Kasumi-1 (cell line): ENCODE measurements around the gene CTXN2.

ENCODE experiments used
- DNase-seq, 2 experiments: peaks; one replicate each; lab custom pipeline; 2025; lab: John Stamatoyannopoulos, UW

Gene CTXN2

DNA sequence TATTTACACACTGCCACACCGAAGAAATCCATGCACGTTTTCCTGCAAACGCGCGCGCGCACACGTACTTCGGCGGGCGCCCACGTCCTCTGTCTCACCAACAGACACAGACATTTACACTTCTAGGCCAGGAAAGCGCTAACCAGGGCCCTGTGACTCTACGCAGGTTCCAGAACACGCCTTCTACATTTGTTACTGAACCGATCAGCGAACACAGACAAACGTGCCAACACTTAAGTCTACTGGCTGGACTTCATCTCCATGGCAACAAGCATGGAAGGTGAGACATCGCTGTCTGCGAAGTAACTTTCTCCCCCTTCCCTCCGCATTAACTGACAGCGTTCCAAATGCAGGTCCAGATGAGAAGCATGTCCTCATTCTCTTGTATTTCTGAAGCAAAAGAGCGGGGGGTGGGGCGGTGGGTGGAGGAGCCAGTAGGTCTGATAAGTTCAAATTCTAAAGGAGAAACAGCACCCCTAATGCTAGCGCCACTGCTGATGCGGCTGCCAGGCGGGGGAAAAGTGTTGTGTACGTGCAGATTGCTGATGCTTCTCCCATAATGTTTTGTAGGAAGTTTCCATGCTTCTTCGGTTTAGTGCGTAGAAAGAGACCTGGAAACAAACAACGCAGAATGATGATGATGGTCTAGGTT is at the start of gene CTXN2:
Gene CTXN2 (plus strand): TSS at position 92 of the 652 bp plus-strand sequence. CDS start 9,636 bp downstream, outside the sequence.
- no peak for DNase-seq

DNA sequence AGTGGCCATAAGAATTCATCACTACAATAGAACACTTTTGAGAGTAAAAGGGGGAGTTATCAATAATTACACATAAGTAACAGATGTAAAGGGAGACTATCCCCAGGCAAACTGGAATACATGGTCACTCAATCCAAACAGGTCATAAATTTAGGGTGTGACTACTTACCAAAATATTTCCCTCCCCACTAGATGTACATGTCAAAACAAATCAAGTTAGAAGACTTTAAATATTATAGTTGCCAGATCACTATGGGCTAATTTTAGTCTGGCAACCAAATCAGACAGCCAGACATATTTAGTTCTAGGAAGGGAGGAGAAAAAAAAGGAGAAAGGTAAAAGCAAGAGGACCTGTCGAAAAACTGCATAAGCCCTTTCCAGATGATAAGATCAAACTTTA is 47.6 kb upstream of the CTXN2 start:
- no peak for DNase-seq

DNA sequence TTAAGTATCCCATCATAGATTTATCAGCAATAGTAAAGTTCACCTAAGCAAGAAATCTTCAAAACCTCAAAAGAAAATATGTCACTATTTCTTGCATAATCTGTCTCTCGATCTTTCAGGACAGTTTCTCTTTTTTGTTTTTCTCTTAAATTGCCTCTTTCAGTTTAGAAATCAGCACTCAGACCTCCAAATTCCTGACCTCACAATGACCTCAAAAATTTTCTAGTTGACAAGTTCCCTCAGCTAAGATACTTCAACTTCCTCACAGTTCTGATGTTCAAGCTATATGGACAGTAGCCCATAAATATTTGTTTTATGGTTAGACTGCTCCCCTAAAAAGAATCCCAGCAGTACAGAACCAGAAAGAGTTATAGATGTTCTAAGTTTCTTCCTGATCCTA is 46.6 kb upstream of the CTXN2 start:
- no peak for DNase-seq

DNA sequence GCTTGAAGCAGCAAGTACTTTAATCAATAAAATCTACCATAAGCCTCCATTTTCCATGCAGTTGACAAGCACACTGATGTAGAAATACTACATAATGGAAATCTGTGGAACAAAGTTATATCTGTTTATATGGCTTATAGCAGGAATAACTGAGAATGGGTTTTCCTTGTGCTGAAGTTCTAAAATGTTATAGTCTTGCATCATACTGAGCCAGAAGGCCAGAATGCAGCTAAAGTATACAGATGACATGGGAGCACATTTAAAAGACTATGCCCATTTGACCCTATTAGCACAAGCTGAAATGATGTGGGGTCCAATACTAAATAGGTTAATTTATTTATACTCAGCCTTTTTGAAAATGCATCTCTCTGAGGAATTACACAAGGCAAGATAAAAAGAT is 45.5 kb upstream of the CTXN2 start:
- DNase-seq: no peak

DNA sequence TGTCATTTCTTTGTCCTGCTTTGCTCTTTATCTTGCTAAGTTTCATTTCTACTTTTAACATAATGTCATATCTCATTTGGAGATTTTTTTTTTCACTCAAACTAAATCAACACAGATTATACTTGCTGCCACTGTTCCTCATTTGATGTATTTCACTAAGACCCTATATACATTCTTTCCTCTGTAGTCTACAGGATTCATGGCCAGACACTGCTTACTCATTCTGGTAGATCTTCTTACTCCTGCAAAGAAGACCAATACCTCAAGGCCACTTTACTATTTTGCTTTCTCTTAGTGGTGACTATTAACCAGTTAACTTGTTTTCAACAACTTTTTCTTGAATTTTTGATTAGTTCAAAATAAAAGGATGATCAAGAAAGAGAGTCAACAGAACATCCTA is 44.1 kb upstream of the CTXN2 start:
- DNase-seq: no peak

DNA sequence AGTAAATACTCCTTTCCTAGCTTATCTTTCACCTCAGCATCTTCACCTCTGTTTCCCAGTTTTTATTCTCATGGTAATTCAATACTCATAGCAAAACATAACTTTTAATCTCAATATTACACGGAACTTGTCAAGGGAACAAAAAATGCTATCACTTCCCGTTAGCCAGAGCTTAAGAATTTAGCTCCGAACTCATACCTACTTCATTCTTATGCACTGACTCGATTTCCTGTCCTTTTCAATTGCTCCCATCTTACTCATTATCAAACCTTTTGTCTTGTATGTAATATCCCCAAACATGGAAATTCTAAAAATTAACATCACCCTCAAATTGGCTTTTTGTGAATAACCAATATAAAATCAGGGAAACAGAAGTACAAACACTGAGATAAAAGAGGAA is 41.6 kb upstream of the CTXN2 start:
- DNase-seq: no peak

DNA sequence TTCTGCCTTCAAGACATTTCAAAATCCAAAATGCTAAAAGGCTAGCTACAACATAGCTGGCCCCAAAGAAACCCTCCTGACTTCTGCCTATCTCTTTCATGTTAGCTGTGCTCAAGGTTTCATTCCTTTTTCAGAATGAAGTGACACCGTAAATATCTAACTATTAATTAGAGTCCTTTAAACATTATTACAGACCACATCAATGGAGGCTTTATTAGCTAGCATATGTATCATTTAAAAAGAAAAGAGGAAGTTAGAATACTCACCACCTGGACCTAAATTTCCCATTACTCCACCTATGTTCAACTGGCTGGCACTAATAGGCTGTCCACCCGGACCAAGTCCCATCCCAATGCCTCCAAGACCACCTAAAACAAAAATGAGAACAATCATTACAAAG is 37.9 kb upstream of the CTXN2 start:
- no peak for DNase-seq

DNA sequence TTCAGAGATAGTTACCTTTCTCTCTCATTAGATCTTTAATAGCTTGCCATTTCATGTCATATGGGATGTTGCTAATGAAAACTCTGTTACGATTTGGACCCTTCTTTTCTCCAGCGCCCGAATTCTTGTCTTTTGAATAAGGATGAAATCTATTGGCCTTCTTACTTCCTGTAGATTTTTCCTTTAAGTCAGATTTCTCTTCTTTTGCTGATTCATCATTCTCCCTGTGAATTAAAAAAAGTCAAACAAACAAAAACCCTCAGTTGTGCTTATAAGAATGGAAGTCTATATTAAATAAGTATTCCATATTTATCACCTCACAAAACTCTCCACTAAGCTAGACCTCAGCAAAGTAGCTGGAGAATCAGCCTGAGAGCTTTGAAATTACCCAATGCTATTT is 22.8 kb upstream of the CTXN2 start:
- DNase-seq: no peak

DNA sequence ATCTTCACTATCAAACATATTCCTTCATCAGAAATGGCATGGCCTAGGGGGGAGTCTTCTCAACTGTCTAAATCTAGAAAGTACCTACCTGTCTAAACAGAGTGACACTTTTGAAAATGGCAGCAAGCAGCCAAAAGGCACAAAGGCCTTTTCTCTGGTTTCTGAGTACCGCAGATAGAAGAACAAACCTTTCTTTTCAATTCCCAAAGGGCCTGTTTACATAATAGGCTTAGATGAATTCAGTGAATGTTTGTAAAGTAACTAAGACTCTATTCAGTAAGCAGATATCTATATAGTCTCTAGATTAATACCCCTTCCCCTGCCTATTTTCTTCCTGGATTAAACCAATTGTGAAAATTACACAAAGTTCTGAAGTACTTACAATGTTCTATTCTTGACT is 20.5 kb upstream of the CTXN2 start:
- DNase-seq: no peak

DNA sequence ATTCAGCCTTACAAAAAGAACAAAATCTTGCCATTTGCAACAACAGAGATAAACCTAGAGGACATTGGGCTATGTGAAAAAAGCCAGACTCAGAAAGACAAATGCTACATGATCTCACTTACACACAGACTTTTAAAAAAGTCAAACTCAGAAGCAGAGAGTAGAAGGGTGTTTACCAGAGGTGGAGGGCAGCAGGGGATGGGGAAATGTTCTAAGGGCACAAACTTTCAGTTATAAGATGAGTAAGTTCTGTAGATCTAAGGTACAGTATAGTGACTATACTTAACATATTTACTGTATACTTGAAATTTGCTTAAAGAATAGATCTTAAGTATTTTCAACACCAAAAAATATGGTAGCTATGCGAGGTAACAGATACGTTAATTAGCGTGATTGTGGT is 16.3 kb upstream of the CTXN2 start:
- no peak for DNase-seq

DNA sequence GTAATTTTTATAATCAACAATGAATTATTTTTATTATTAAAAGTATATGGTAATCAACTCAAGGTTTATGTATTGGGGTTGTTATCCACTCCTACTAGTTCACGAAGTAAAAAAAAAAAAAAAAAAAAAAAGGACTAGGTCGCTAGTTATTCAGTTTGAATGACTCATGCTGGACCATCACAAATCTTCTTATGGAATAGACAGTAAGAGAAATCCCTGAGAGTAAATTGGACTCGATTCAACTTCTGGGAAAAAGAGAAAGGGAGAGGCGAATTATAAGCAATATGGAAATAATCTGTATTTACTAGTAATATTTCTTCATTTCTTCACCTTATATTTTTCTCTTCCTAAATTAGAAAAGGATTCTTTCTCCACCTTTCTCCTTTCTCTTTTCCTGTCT is 15.4 kb upstream of the CTXN2 start:
- no peak for DNase-seq

DNA sequence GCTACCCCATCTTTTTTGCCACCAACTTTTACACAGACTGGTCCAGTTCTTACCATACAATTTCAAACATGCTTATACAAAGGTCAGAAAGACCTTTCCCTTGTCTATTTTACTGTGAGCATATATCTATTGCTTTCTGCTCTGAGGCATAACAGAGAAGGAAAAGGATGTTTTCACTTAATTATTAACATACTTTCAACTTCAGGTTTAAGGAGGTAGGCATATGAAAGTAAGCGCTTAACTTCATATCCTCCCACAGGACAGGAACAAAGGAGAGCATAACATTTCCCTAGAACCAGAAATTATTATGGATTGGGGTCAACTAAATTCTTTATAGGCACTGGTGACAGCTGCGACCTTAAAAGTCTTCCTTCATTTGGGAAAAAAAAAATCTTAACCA is 14.5 kb upstream of the CTXN2 start:
- no peak for DNase-seq

DNA sequence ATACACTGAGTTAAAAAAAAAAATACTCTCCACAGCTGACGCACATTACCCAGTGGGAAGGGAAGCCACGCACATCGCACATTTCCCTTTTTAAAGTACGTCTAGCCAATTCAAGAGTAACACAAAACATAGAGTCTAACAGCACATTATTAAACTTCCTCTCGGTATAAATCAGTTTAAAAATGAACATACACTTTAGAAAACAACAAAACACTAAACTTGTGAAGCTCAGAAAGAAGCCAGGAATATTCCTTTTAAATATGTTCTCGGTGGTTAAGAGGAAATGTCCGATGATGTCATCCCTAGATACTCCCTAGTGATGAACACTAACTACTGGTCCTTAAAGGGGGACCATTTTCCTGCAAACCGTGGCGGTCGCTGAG is 14.1 kb upstream of the CTXN2 start:
- DNase-seq: no peak

DNA sequence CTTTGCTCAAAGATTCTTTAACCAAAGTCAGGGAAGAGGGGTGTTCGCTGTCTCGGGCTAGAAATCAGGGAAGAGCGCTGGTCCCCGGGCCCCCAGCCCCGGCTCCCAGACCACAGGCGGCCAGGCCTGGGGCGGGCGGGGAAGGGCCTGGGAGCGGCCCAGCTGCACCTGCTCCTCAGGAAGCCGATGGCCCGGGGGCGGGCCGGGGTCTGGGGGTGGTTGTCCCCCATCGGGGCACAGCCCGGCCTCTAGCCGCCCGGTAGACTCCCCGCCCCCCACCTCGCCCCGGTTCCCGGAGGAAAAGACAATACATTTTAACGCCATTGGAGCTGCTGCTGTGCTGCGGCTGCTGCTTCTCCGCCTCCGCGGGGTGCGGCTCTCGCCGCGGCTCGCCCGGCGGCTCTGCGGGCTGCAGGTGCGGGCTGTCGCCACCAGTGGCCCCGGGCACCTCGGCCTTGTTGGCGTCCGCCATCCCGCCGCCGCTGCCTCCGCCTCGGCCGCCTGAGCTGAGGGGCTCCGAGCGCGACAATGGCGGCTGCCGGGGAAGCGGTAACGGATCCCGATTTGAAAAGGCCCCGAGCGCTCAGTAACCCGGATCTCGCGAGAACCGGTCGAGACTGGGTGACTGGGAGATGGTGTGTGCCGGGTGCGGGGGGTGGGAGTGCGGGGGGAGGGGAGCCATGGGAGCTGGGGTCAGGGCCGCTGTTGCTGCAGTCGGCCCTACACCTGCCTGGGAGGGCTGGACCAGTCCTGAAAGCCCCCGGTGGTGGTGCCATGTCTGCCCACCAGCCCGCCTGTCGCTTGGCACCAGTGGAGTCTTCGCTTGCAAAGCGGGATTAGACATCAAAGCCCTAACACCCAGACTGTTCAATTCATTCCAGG is 13.5 kb upstream of the CTXN2 start, which contains the start of gene MYEF2:
Gene MYEF2 (minus strand): TSS at position 530 of the 882 bp plus-strand sequence. CDS start 58 bp downstream, at position 472.
- no peak for DNase-seq

DNA sequence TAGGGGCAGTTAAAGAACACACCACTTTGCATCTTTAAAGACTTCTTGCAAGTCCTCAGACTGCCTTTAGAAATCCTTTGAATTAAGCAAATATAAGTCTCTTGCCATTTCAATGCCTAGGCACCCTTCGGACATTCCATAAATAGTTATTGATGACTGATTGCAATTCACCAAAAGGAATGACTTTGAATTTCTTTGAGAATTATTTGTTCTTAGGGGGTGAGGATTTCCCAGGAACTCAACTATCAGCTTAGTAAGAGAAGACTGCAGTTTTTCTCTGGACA is 12.9 kb upstream of the CTXN2 start:
- DNase-seq: no peak

DNA sequence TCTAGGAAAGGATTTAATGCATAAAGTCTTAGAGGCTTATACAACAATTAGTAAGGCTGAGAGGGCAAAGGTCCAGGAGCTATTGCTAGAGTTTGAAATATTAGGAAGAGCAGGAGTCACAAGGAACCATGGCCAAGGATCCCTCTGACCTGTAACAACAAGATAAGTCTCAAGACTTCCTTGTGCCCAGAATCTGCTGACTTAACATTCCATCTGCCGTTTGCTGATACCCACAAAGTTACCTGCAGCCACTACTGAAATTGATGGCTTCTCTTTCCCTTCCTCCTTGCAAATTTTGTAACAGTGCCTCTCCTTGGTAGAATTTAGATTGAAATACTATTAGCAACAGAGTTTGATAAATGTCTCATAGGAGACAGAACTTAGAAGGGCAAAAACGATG is 8.7 kb upstream of the CTXN2 start:
- DNase-seq: no peak

DNA sequence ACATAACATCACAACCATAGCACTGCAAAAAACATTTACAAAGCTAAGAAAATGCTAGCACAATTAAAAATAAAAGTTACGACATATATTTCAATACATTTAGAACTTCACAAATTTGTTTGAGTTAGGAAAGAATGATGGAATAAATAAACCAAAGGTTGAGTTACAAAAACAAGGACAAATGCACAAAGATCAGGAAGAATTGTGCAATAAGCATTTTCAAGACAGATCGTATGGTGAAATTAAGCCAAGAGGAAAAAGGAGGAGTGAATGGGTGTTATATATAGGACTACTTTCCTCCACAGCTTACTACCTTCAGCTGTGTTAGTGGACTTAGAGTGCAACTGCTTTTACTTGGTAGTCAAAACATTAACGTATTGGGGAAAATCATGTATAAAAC is 5.9 kb upstream of the CTXN2 start:
- DNase-seq: no peak

DNA sequence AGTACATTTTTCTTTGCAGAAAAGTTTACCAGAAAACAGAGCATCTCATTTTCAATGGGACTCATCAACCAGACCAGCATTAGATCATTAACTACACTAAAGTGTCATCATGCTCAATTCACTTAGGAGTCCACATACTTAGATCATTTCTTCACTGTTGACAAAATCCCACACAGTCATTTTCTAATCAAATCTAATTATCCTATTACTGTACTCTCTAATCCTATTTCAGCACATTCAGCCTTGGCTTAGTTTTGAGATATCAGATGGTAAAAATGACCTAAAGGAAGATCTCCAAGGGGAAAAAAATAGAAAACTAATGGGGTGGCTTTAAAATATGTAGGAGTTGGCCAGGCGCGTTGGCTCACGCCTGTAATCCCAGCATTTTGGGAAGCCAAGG is 5.2 kb upstream of the CTXN2 start:
- no peak for DNase-seq

DNA sequence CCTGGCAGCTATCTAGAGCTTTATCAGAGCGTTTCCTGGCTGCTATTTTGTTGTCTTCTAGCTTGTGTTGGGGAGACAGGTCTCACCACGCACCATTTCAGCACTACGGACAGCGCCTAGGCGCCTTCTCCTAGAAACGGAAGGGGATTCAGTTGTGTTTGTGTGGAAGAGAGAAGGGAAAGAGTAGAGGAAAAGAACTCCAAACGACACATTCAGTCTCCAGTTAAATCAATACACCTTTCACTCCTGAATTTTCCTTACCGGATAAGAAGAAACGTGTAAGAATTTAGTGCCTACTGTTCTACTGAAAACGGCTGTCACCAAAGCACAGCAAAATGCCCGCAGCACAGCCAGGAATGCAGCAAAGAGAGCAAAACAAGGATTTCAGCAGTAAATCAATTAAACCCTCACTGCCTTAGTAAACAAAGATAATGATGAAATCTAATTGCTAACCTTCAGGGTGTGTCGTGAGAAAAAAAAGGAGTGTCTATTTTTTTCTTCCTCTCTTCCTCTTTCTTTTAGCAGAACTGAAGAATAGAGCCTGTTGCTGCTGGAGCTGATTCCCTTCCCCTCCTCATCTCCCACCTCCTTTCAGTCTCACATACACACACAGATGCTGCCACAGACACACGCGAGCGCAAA is 412 bp upstream of the CTXN2 start:
- DNase-seq: peak; percentile 16 to 40

DNA sequence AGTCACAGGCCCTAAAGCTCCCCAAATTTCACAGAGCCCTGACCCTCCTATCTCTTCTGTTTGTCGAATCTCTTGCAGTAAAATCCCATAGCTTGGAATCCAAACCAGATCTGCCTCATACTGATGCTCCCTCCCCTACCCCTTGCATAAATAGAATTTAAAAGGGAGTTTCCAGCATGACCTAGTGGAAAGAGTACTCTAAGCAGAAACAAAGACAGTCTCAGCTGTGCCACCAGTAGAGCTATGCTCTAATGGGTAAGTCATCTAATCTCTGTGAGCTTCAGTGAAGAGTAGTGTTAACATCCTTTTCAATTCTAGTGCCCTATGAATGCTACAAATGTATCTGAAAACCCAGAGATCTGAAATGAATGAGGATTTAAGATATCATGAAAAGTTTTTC is 10.6 kb downstream of the CTXN2 start:
- DNase-seq: no peak

DNA sequence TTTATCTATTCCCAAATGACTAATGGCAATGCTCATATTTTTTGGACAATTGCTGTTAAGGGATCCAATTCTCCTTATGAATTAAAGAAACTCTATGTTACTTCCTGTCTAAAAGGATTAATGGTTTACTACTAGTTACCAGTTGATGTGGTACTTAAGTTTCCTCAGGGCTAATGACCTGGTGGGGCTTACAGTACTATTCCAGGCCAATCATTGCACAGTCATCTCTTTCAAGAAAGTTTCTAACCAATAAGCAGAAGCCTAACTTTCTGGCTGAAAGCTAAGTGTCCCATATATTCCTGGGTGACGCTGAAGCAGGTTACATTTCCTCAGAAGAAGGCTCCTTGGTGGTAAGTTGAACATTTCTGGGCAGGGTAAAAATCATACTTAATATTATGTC is 14.5 kb downstream of the CTXN2 start, which contains the start of gene SLC12A1:
Gene SLC12A1 (plus strand): TSS at position 322 of the 400 bp plus-strand sequence. CDS start 1,418 bp downstream, outside the sequence.
- DNase-seq: no peak

DNA sequence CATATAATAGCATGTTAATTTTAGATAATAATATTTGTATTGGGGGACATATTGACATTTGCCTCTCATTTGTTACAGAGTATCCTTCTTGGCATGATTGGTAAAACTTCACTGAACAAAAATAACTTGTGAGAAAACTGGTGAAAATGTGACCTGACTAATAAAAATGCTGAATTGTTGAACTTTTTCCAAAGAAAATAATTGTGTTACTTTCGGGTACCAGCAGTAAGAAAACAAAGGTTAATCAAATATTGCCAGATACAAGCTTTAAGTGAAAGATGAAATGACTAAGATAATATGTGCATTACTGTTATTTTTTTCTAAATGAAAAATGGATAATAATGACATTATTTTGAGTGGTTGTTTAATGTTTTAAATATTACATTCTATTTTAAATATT is 29.8 kb downstream of the CTXN2 start:
- no peak for DNase-seq

DNA sequence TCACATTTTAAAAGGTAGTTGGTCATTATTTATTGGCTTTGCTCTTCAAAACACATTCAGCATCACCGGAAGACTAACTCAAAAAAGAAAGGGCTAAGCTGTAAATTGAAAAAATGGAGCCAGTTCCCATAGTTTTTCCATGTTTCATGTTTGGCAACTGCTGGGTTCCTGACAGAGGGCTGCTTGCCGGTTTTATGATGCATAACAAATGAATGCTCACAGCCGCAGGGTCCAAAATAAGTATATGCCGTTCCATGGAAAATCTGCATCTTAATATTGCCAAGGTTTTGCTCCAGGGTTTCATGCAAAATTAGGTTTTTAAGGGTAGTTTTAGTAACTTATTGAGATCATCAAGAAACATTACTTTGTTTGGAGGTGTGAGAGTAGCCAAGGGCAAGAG is 30.4 kb downstream of the CTXN2 start:
- DNase-seq: no peak
